RWPE2 (cell line): ENCODE results near the gene SUGCT.

ENCODE experiments used
- ATAC-seq: fragments of 200-7000 bp; cut with Tn5 transposase; 3 replicates; pipeline ENCODE4 v1.9.1; 2021; ENCODE audit warnings: low read depth
- DNase-seq: peaks from one replicate; pipeline ENCODE4 v3.0.0-alpha.2; 2020; ENCODE audit warnings: low spot score
- H3K27ac ChIP-seq: fragments of 450-650 bp; 2 replicates; pipeline ENCODE4 v1.5.1; 2017; ENCODE audit warnings: mild to moderate bottlenecking; ENCODE audit not compliant: poor library complexity, severe bottlenecking
- H3K27me3 ChIP-seq: fragments of 250-450 bp; sonication (Bioruptor Pico); 2 replicates; pipeline ENCODE4 v1.5.1; 2021; ENCODE audit warnings: mild to moderate bottlenecking, moderate library complexity; ENCODE audit not compliant: insufficient read depth, poor library complexity, severe bottlenecking
- H3K36me3 ChIP-seq: fragments of 250-450 bp; sonication (Bioruptor Pico); 2 replicates; pipeline ENCODE4 v1.5.1; 2020; ENCODE audit warnings: low read depth, mild to moderate bottlenecking, moderate library complexity
- H3K4me1 ChIP-seq: fragments of 250-450 bp; sonication (Bioruptor Pico); 2 replicates; pipeline ENCODE4 v1.5.1; 2021; ENCODE audit warnings: mild to moderate bottlenecking, moderate library complexity; ENCODE audit not compliant: insufficient read depth, poor library complexity, severe bottlenecking
- H3K4me3 ChIP-seq: fragments of 250-450 bp; sonication (Bioruptor Pico); 2 replicates; pipeline ENCODE4 v1.5.1; 2021; ENCODE audit warnings: mild to moderate bottlenecking, moderate library complexity; ENCODE audit not compliant: severe bottlenecking
- H3K9me3 ChIP-seq: fragments of 250-450 bp; sonication (Bioruptor Pico); 2 replicates; pipeline ENCODE4 v1.5.1; 2021; ENCODE audit warnings: mild to moderate bottlenecking, moderate library complexity; ENCODE audit not compliant: severe bottlenecking
- CTCF ChIP-seq: fragments of 450-650 bp; IDR thresholded peaks from one replicate; pipeline ENCODE4 v1.5.1; 2017; ENCODE audit warnings: mild to moderate bottlenecking, moderate library complexity; ENCODE audit not compliant: poor library complexity, severe bottlenecking

Gene SUGCT

GRCh38 chr7:40535678-40536077, 400.9 kb downstream of the SUGCT start:
- no peak for TF ChIP-seq CTCF
- Histone ChIP-seq H3K4me1 (no peaks in the 10 kb centered on the region), H3K27me3 (no peaks in the 10 kb centered on the region), H3K27ac (no peak overlapping the region), H3K9me3 (no peaks in the 10 kb centered on the region), H3K4me3 (no peak overlapping the region), H3K36me3 (no peaks in the 10 kb centered on the region)
- DNase-seq (no peak), ATAC-seq (no peak)

GRCh38 chr7:40536421-40536820, 401.6 kb downstream of the SUGCT start:
- H3K36me3 ChIP-seq = no peaks in the 10 kb centered on the region
- H3K27ac ChIP-seq = no peak overlapping the region
- DNase-seq (no peak), ATAC-seq (no peak)
- H3K4me1 ChIP-seq = no peaks in the 10 kb centered on the region
- H3K27me3 ChIP-seq = no peaks in the 10 kb centered on the region
- no peak overlapping the region for H3K4me3 ChIP-seq
- no peaks in the 10 kb centered on the region for H3K9me3 ChIP-seq
- TF ChIP-seq CTCF = no peak

- TF ChIP-seq CTCF = no peak
- H3K27ac ChIP-seq = no peak overlapping the region
- no peak for ATAC-seq
- no peak overlapping the region for H3K4me3 ChIP-seq
- H3K4me1 ChIP-seq = no peaks in the 10 kb centered on the region
- no peaks in the 10 kb centered on the region for H3K36me3 ChIP-seq
- no peak for DNase-seq
- no peaks in the 10 kb centered on the region for H3K9me3 ChIP-seq
- H3K27me3 ChIP-seq = no peaks in the 10 kb centered on the region
These were observed 403.5 kb downstream of the SUGCT start for GRCh38 chr7:40538281-40538680.

GRCh38 chr7:40541336-40541735, 406.5 kb downstream of the SUGCT start:
- Histone ChIP-seq H3K27ac (no peak overlapping the region), H3K9me3 (no peaks in the 10 kb centered on the region), H3K4me1 (no peaks in the 10 kb centered on the region), H3K36me3 (no peaks in the 10 kb centered on the region), H3K27me3 (no peaks in the 10 kb centered on the region), H3K4me3 (no peak overlapping the region)
- no peak for DNase-seq
- no peak for ATAC-seq
- TF ChIP-seq CTCF = no peak

- no peaks in the 10 kb centered on the region for H3K4me1 ChIP-seq
- TF ChIP-seq CTCF = no peak
- H3K9me3 ChIP-seq = no peaks in the 10 kb centered on the region
- no peak overlapping the region for H3K27ac ChIP-seq
- no peak overlapping the region for H3K4me3 ChIP-seq
- ATAC-seq = no peak
- DNase-seq = no peak
- no peaks in the 10 kb centered on the region for H3K36me3 ChIP-seq
- no peaks in the 10 kb centered on the region for H3K27me3 ChIP-seq
These were observed 408.4 kb downstream of the SUGCT start for GRCh38 chr7:40542982-40543741.
